Measurements from ENCODE around the gene UBL7. TPM values are rescaled to one million over a fixed set of nuclear protein-coding genes. Genes with fewer than 3 reads are reported as not detected.

The UBL7 gene
- total RNA-seq, 1 donor from 2014 or later = 57.0 TPM

DNA sequence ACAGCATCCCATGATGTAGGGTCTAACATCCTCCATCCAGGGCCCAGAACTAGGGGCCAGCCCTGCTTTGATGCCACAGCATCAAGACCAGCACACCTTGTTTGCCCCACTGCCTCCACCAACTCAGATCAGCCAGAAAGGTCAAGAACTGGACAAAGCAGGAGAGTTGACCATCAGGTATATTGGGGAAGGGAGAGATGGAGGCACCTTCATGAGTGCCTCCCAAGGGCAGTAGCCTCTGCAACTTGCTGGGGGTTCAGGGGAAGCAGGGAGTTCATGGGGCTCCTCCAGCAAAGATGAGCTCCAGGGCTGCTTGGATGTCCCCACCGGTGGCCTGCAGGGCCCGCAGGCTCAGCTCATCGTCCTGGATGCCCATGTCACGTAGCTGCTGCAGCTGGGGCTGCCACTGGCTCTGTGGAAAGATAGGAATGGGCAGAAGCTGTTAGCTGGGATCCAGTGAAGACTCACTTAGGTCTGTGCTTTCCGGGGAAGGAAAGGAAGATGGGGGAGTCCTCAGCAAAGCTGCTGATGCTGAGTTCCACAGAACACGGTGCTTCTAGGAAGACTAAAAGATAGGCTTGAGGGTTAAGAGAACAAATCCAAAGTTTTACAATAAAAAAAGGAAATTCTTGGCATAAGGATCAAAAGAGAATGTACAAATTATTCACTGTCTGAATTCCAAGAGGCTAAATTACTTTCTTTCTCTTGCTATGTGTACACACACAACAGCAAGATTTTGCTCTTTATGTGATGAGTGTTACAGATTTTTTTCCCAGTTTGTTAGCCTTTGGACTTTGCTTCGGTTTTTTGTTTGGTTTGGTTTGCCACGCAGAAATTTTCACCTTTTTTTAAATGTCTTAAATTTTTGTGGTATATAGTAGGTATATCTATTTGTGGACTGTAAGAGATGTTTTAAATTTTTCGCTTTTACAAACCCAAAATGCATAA lies 14.9 kb downstream of the UBL7 start:
- H3K36me3 Mint-ChIP-seq = peaks cover 21% of the 10 kb centered on the region
- no peak for TF ChIP-seq CTCF (conservative IDR thresholded peaks at IDR 0.05)
- DNase-seq (ENCODE audit: extremely low spot score, unreplicated experiment) = no peak

DNA sequence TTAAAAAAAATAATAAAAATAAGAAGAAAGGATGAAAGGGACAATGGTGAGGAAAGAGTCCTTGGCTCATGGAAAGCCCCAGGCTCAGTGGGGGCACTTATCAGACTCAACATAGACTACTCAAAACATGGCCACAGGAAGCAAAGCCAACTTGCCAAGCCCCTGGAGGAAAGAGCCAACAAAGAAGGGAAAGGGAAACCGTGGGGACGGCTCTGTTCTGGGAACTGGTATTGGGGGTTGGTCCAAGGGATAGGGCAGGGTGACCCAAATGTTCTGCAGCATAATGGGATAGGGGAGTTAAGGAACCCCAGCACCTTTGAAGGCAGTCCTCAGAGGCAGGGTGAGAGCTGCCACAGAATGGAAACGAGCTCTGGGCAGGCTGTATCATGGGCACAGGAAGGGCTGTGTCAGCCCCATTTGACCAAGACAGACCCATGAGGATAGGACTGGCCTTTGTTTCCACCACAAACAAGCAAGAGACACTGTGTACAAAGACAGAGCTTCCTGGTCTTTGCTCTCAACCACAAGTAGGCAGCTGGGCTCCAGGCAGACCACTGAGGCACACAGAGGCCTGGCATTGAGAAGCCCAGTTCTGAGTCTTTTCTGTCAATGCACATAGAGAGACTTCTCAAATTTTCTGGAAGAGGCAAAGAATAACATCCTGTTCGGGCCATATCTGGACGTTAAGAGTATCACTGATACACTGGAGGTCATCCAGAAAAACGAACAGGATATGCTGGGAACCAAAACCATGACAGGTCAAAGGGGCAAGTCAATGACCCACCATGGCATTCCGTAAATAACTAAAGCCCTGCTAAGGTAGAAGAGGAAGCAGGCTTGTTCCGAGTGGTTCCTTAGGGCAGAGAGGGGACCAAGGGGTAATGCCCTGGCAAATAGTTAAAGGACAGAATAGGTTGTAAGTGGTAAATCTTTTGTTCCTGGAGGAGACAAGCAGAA lies 16.6 kb downstream of the UBL7 start:
- H3K27me3 Mint-ChIP-seq = peaks cover 3% of the 10 kb centered on the region
- no peak overlapping the region for H3K4me3 Mint-ChIP-seq
- TF ChIP-seq CTCF (conservative IDR thresholded peaks at IDR 0.05) = no peak
- DNase-seq (ENCODE audit: extremely low spot score, unreplicated experiment) = no peak
- H3K27ac Mint-ChIP-seq = no peak overlapping the region
- peaks cover 14% of the 10 kb centered on the region for H3K36me3 Mint-ChIP-seq
- no peaks in the 10 kb centered on the region for H3K9me3 Mint-ChIP-seq
- peaks cover 19% of the 10 kb centered on the region for H3K4me1 Mint-ChIP-seq (ENCODE audit: unreplicated experiment)

More for the DNA sequence above, 14.9 kb downstream of the UBL7 start:
- peaks cover 3% of the 10 kb centered on the region for H3K27me3 Mint-ChIP-seq
- no peak overlapping the region for H3K27ac Mint-ChIP-seq
- peaks cover 19% of the 10 kb centered on the region for H3K4me1 Mint-ChIP-seq (ENCODE audit: unreplicated experiment)
- H3K9me3 Mint-ChIP-seq = no peaks in the 10 kb centered on the region
- H3K4me3 Mint-ChIP-seq = no peak overlapping the region

DNA sequence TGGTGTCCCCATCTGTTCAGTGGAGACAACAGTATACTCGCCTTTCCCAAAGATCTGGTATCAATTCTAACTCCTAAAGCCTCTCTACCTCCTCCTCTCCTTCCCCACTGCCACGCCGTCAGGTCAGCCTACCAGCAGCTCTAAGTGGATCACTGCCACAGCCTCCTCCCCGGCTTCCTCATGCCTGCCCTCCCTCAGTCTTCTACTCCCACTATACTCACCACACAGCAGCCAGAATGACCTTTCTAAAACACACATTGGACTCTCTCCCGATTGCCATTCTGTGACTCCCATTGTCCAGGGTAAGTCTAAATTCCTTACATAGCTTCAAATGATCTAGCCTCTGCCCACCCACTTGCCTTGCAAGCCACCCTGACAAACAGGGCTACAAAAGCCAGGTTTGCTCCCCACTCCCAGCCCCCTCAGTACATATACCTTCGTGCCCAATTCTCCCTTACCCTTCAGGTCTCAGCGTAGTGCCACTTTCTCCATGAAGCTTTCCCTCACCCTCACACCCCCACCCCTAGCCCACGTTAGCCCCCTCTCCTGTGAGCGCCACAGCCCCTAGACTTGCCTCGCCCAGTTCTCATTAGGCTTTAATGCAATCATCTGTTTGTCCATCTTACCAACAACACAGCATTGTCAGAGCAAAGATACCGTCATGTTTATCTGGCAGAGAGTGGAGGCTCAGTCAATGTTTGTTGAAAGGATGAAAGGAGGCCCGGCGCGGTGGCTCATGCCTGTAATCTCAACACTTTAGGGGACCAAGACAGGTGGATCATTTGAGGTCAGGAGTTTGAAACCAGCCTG lies 17.7 kb downstream of the UBL7 start:
- Mint-ChIP-seq H3K4me1 (ENCODE audit: unreplicated experiment) (peaks cover 26% of the 10 kb centered on the region), H3K27ac (peak overlapping the region; percentile 55), H3K27me3 (peaks cover 3% of the 10 kb centered on the region), H3K36me3 (peaks cover 14% of the 10 kb centered on the region), H3K9me3 (no peaks in the 10 kb centered on the region), H3K4me3 (no peak overlapping the region)
- no peak for DNase-seq (ENCODE audit: extremely low spot score, unreplicated experiment)
- TF ChIP-seq CTCF (conservative IDR thresholded peaks at IDR 0.05) = no peak

DNA sequence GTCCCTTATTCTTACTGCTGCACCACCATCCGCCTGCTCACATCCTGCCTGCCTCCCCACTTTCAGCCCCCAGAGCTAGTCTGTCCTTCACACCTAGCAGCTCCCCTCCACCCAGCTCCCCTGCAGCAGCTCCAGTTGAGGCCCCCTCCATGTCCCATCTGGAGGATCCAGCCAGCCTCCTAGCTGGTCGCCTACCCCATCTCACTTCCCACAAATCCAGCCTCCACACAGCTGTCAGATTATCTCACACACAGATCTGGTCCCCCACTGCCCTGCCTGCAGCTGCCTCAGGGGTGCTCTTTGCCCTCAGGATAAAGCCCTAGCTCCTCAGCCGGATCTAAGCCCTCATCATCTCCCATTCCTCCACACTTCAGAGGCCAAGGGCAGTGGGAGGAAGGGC lies 18.4 kb downstream of the UBL7 start:
- DNase-seq (ENCODE audit: extremely low spot score, unreplicated experiment) = no peak
- Mint-ChIP-seq H3K9me3 (no peaks in the 10 kb centered on the region), H3K36me3 (peaks cover 8% of the 10 kb centered on the region), H3K4me3 (no peak overlapping the region), H3K27ac (peak overlapping the region; percentile 8), H3K27me3 (peaks cover 3% of the 10 kb centered on the region), H3K4me1 (ENCODE audit: unreplicated experiment) (peaks cover 26% of the 10 kb centered on the region)
- TF ChIP-seq CTCF (conservative IDR thresholded peaks at IDR 0.05) = no peak

DNA sequence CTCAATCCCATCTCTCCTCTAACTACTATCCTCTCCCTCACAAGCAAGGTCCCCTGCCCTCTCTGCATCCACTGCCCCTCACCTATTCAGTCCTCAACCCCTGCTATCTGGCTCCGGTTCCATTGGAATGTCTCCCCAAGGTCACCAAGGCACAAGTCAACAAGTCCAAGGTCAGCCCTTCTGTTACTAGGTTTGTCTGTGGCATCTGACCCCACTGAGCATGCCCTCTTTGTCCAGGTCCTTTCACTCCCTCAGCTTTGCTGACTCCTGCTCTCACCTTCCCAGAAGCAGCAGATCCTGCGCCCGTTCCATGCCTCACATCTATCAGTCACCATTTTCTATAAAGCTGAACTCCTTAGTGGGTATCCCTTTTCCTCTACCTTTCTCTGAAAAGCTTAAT lies 18.9 kb downstream of the UBL7 start:
- Mint-ChIP-seq H3K36me3 (peaks cover 8% of the 10 kb centered on the region), H3K27me3 (peaks cover 3% of the 10 kb centered on the region)

More for the DNA sequence above, 18.9 kb downstream of the UBL7 start:
- Mint-ChIP-seq H3K4me3 (no peak overlapping the region), H3K4me1 (ENCODE audit: unreplicated experiment) (peaks cover 26% of the 10 kb centered on the region), H3K27ac (peak overlapping the region; percentile 8), H3K9me3 (no peaks in the 10 kb centered on the region)
- TF ChIP-seq CTCF (conservative IDR thresholded peaks at IDR 0.05) = no peak
- no peak for DNase-seq (ENCODE audit: extremely low spot score, unreplicated experiment)
